Suprapubic skin (tissue), 3 donors: ENCODE measurements around the gene SHROOM2.

Experiments used
- CTCF ChIP-seq, 2 donors: fragments of 200-600 bp in 1 of 2; fragments of 450-650 bp in 1 of 2; sonication (generic) in 1 of 2; IDR thresholded peaks; one replicate each; pipeline ENCODE4 v1.5.1; 2016 to 2019; ENCODE audit warnings: antibody characterized with exemption in 2 of 2, mild to moderate bottlenecking in 1 of 2, moderate library complexity in 1 of 2
- POLR2A ChIP-seq, 2 donors: fragments of 450-650 bp; IDR thresholded peaks; one replicate each; pipeline ENCODE4 v1.6.1; 2017; ENCODE audit warnings: antibody characterized with exemption in 2 of 2, mild to moderate bottlenecking in 2 of 2, moderate library complexity in 2 of 2

DNA sequence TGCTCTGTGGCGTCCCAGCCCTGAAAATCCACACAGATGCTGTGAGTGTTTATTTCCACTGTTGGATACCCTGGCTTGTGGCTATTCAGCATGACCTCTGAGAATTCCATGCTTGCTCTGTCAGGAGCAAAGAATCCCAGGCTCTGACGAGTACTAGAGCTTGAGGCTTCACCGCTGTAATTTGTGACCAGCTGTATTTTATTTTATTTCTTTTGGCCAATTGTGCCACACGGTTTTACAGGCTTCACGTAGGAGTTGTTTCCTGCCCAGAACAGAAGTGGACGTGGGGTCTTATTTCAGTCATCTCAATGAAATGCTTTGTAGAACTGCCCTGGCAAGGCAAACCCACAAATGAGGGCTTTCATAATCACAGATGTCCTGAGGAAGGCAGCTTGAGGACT is 111.5 kb downstream of the SHROOM2 start:
- TF ChIP-seq CTCF (IDR thresholded peaks at IDR 0.05) (no peak), POLR2A (IDR thresholded peaks at IDR 0.05) (no peak)
